ENCODE data around the gene PAMR1.

The PAMR1 gene

DNA sequence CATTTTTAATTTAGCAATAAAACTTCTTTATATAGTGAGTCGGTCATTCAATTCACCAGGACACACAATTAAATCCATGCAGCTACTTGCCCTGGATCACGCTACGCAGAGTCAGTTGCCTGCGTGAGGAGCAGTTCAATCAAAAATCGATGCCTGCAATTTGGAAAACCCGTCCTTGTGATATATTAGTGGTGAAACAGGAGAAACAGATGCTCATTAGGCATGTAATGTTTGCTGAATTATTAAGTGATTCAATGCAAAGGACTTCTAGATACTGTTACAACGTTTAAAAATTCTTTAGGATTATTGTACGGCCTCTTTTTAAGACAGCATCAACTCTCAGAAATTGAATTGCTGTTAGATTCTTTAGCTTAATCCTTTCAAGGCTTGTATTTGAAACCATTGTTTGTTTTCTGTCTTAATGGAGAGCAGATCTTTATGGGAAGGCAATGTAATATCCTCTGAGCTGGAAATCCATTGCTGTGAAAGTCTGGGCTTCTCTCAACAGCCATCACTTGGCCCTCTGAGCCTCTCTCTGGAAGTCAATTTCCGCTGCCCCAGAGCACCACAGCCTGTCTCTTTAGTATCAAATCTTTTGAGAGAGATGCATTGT is 20.1 kb upstream of the PAMR1 start:
- no peak for DNase-seq
- Histone ChIP-seq H3K27ac (ENCODE audit: insufficient read depth, low read length, poor library complexity, severe bottlenecking) (no peak overlapping the region), H3K4me1 (ENCODE audit: control insufficient read depth, insufficient read depth, low read length, poor library complexity, severe bottlenecking) (no peaks in the 10 kb centered on the region), H3K9me3 (ENCODE audit: control insufficient read depth, low read length) (no peaks in the 10 kb centered on the region), H3K36me3 (ENCODE audit: control insufficient read depth, insufficient read depth, low read length) (no peaks in the 10 kb centered on the region), H3K4me3 (ENCODE audit: insufficient read depth, low read depth, low read length, poor library complexity, severe bottlenecking) (no peak overlapping the region), H3K27me3 (replicated peaks; ENCODE audit: control insufficient read depth, insufficient read depth, low read length, poor library complexity, severe bottlenecking) (no peaks in the 10 kb centered on the region)

DNA sequence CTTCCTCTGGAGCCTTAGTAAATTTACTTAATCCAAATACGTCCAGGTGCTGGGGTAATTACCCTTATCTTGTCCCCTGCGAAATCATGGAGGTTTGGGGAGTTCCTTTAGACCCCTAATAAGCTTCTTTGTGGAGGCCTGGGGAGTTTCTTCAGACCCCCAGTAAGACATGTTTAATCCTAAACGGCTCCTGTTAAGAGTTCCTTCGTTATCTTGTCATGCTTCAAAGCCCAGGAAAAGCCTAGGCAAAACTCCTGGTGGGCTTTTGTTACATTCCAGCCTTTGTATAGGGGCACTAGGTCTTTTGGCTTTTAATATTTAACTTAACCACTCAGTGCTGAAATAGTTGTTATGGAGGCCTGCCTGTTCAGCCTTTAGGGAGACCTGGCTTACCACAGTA is 18.1 kb upstream of the PAMR1 start:
- Histone ChIP-seq H3K27ac (ENCODE audit: insufficient read depth, low read length, poor library complexity, severe bottlenecking) (no peak overlapping the region), H3K36me3 (ENCODE audit: control insufficient read depth, insufficient read depth, low read length) (no peaks in the 10 kb centered on the region), H3K4me3 (ENCODE audit: insufficient read depth, low read depth, low read length, poor library complexity, severe bottlenecking) (no peak overlapping the region), H3K9me3 (ENCODE audit: control insufficient read depth, low read length) (no peaks in the 10 kb centered on the region), H3K4me1 (ENCODE audit: control insufficient read depth, insufficient read depth, low read length, poor library complexity, severe bottlenecking) (no peaks in the 10 kb centered on the region), H3K27me3 (replicated peaks; ENCODE audit: control insufficient read depth, insufficient read depth, low read length, poor library complexity, severe bottlenecking) (no peaks in the 10 kb centered on the region)
- DNase-seq: no peak

DNA sequence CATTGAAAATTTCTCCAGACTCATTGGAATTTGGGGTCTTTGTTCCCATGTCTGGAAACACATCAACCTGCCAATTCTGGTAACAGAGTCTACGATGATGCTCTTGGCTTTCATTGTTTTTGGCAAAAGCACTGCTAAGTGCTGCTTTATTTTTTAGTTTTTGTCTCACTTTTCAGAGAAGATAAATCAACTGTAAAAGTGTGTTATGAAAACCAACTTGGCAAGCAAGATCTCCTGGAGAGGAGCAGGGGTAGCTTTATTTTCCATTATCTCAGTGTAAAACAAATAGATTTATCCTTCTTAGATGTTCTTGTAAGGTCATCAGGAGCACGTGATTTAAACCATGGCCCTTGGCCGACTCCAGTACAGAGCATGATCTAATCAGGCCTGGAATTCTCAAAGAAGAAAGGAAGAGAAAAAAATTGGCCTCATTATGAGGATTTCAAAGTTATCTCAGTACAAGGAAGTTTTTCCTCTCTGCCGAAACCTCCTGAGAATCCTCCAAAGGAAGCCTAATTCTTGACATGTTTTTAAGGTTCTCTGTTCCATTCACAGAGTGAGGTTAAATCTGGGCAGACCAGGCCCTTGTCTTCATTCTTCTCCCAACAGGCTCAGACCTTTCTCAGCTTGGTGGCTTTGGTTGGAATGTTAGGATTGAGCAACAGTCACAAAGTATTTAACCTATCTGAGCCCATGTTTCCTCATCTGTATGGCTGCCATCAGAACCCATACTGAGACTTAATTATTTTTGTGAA is 16.4 kb upstream of the PAMR1 start:
- H3K4me1 ChIP-seq (ENCODE audit: control insufficient read depth, insufficient read depth, low read length, poor library complexity, severe bottlenecking): no peaks in the 10 kb centered on the region
- H3K27ac ChIP-seq (ENCODE audit: insufficient read depth, low read length, poor library complexity, severe bottlenecking): no peak overlapping the region
- H3K36me3 ChIP-seq (ENCODE audit: control insufficient read depth, insufficient read depth, low read length): no peaks in the 10 kb centered on the region
- no peaks in the 10 kb centered on the region for H3K27me3 ChIP-seq (replicated peaks; ENCODE audit: control insufficient read depth, insufficient read depth, low read length, poor library complexity, severe bottlenecking)
- no peak for DNase-seq
- H3K9me3 ChIP-seq (ENCODE audit: control insufficient read depth, low read length): no peaks in the 10 kb centered on the region
- H3K4me3 ChIP-seq (ENCODE audit: insufficient read depth, low read depth, low read length, poor library complexity, severe bottlenecking): no peak overlapping the region

DNA sequence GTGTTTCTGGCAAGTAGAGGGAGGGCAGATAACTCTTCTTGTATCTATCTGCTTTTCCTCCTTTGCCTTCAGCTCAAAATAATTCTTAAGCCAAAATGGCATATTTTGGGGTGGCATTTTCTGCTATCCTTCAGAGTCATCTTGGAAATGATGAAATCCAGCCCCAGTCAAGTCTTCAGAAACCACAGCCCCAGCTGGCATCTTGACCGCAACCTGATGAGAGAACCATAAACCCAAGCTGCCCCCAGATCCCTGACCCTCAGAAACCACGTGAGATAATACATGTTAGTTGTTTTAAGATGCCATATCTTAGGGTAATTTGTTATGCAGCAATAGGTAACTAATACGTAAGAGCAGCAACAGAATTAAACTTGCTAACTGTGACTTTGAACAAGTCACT is 15.1 kb upstream of the PAMR1 start:
- Histone ChIP-seq H3K4me3 (ENCODE audit: insufficient read depth, low read depth, low read length, poor library complexity, severe bottlenecking) (no peak overlapping the region), H3K9me3 (ENCODE audit: control insufficient read depth, low read length) (no peaks in the 10 kb centered on the region), H3K27me3 (replicated peaks; ENCODE audit: control insufficient read depth, insufficient read depth, low read length, poor library complexity, severe bottlenecking) (no peaks in the 10 kb centered on the region), H3K36me3 (ENCODE audit: control insufficient read depth, insufficient read depth, low read length) (no peaks in the 10 kb centered on the region), H3K27ac (ENCODE audit: insufficient read depth, low read length, poor library complexity, severe bottlenecking) (no peak overlapping the region), H3K4me1 (ENCODE audit: control insufficient read depth, insufficient read depth, low read length, poor library complexity, severe bottlenecking) (no peaks in the 10 kb centered on the region)
- no peak for DNase-seq

GRCh38 chr11:35539781-35540281 is 14.4 kb upstream of the PAMR1 start:
- H3K36me3 ChIP-seq (ENCODE audit: control insufficient read depth, insufficient read depth, low read length): no peaks in the 10 kb centered on the region
- no peaks in the 10 kb centered on the region for H3K27me3 ChIP-seq (replicated peaks; ENCODE audit: control insufficient read depth, insufficient read depth, low read length, poor library complexity, severe bottlenecking)
- no peaks in the 10 kb centered on the region for H3K9me3 ChIP-seq (ENCODE audit: control insufficient read depth, low read length)
- no peak for DNase-seq
- H3K4me3 ChIP-seq (ENCODE audit: insufficient read depth, low read depth, low read length, poor library complexity, severe bottlenecking): no peak overlapping the region
- no peak overlapping the region for H3K27ac ChIP-seq (ENCODE audit: insufficient read depth, low read length, poor library complexity, severe bottlenecking)
- H3K4me1 ChIP-seq (ENCODE audit: control insufficient read depth, insufficient read depth, low read length, poor library complexity, severe bottlenecking): no peaks in the 10 kb centered on the region

GRCh38 chr11:35539256-35539655 is 13.8 kb upstream of the PAMR1 start:
- no peaks in the 10 kb centered on the region for H3K4me1 ChIP-seq (ENCODE audit: control insufficient read depth, insufficient read depth, low read length, poor library complexity, severe bottlenecking)

DNA sequence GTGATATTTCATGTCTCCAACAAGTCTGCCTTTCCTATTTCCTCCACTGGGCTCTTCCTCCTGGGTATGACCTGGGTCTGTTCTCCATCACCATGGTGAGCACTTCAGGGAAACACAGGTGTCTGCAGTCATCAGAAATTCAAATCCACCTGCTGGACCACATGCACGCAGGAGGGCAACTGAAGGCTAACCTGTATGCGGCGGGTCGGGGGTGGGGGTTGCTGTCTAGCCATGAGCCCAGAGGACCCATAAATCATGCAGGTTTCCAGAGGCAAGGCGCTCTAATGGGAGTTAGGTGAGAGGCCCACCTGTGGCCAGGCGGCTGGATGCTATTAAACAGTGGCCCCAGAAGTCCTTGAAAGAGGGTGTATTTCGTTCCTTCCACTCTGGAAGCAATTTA is 11.1 kb upstream of the PAMR1 start:
- no peaks in the 10 kb centered on the region for H3K36me3 ChIP-seq (ENCODE audit: control insufficient read depth, insufficient read depth, low read length)
- H3K4me1 ChIP-seq (ENCODE audit: control insufficient read depth, insufficient read depth, low read length, poor library complexity, severe bottlenecking): no peaks in the 10 kb centered on the region
- no peak overlapping the region for H3K4me3 ChIP-seq (ENCODE audit: insufficient read depth, low read depth, low read length, poor library complexity, severe bottlenecking)
- no peaks in the 10 kb centered on the region for H3K27me3 ChIP-seq (replicated peaks; ENCODE audit: control insufficient read depth, insufficient read depth, low read length, poor library complexity, severe bottlenecking)
- H3K27ac ChIP-seq (ENCODE audit: insufficient read depth, low read length, poor library complexity, severe bottlenecking): no peak overlapping the region
- DNase-seq: no peak
- no peaks in the 10 kb centered on the region for H3K9me3 ChIP-seq (ENCODE audit: control insufficient read depth, low read length)

More at GRCh38 chr11:35539256-35539655, 13.8 kb upstream of the PAMR1 start:
- no peaks in the 10 kb centered on the region for H3K9me3 ChIP-seq (ENCODE audit: control insufficient read depth, low read length)
- DNase-seq: no peak
- no peak overlapping the region for H3K27ac ChIP-seq (ENCODE audit: insufficient read depth, low read length, poor library complexity, severe bottlenecking)
- H3K27me3 ChIP-seq (replicated peaks; ENCODE audit: control insufficient read depth, insufficient read depth, low read length, poor library complexity, severe bottlenecking): no peaks in the 10 kb centered on the region
- no peak overlapping the region for H3K4me3 ChIP-seq (ENCODE audit: insufficient read depth, low read depth, low read length, poor library complexity, severe bottlenecking)
- no peaks in the 10 kb centered on the region for H3K36me3 ChIP-seq (ENCODE audit: control insufficient read depth, insufficient read depth, low read length)

- H3K9me3 ChIP-seq (ENCODE audit: control insufficient read depth, low read length): no peaks in the 10 kb centered on the region
- H3K27ac ChIP-seq (ENCODE audit: insufficient read depth, low read length, poor library complexity, severe bottlenecking): no peak overlapping the region
- H3K4me1 ChIP-seq (ENCODE audit: control insufficient read depth, insufficient read depth, low read length, poor library complexity, severe bottlenecking): no peaks in the 10 kb centered on the region
- no peak for DNase-seq
- no peak overlapping the region for H3K4me3 ChIP-seq (ENCODE audit: insufficient read depth, low read depth, low read length, poor library complexity, severe bottlenecking)
- peaks cover 10% of the 10 kb centered on the region for H3K27me3 ChIP-seq (replicated peaks; ENCODE audit: control insufficient read depth, insufficient read depth, low read length, poor library complexity, severe bottlenecking)
- no peaks in the 10 kb centered on the region for H3K36me3 ChIP-seq (ENCODE audit: control insufficient read depth, insufficient read depth, low read length)
Observed at GRCh38 chr11:35531246-35531645, 5.8 kb upstream of the PAMR1 start.

DNA sequence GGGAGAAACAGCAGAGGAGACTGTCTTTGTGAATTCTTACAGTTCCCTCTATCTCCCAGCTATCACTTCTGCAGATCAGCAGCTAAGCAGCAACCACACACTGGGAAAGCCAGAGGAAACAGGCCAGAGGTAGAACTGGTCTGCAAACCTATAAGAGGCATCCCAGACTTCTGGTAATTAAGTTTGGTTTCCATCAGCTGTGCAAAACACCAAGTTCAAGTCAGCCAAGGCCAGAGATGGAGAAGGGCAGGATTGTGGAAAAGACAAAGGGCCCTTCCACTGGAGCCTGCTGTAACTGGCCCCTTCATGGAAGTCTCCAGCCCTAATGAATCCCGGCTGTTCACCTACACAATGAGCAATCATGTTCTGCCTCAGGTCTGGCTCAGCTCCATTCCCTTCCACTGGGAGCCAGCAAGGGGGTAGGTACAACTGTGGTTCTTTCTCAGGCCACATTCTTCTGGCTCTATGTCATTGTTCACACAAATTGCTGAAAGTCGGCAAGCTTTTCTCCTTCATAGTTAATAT is 4.6 kb upstream of the PAMR1 start:
- no peak overlapping the region for H3K27ac ChIP-seq (ENCODE audit: insufficient read depth, low read length, poor library complexity, severe bottlenecking)

GRCh38 chr11:35526370-35526792 is 965 bp upstream of the PAMR1 start:
- no peak for DNase-seq
- Histone ChIP-seq H3K4me1 (ENCODE audit: control insufficient read depth, insufficient read depth, low read length, poor library complexity, severe bottlenecking) (peaks cover 5% of the 10 kb centered on the region), H3K36me3 (ENCODE audit: control insufficient read depth, insufficient read depth, low read length) (no peaks in the 10 kb centered on the region), H3K27me3 (replicated peaks; ENCODE audit: control insufficient read depth, insufficient read depth, low read length, poor library complexity, severe bottlenecking) (peaks cover 17% of the 10 kb centered on the region), H3K9me3 (ENCODE audit: control insufficient read depth, low read length) (no peaks in the 10 kb centered on the region), H3K27ac (ENCODE audit: insufficient read depth, low read length, poor library complexity, severe bottlenecking) (no peak overlapping the region), H3K4me3 (ENCODE audit: insufficient read depth, low read depth, low read length, poor library complexity, severe bottlenecking) (no peak overlapping the region)

More for the DNA sequence above, 4.6 kb upstream of the PAMR1 start:
- H3K4me3 ChIP-seq (ENCODE audit: insufficient read depth, low read depth, low read length, poor library complexity, severe bottlenecking): no peak overlapping the region
- no peak for DNase-seq
- no peaks in the 10 kb centered on the region for H3K9me3 ChIP-seq (ENCODE audit: control insufficient read depth, low read length)
- H3K4me1 ChIP-seq (ENCODE audit: control insufficient read depth, insufficient read depth, low read length, poor library complexity, severe bottlenecking): peaks cover 5% of the 10 kb centered on the region
- no peaks in the 10 kb centered on the region for H3K36me3 ChIP-seq (ENCODE audit: control insufficient read depth, insufficient read depth, low read length)
- peaks cover 10% of the 10 kb centered on the region for H3K27me3 ChIP-seq (replicated peaks; ENCODE audit: control insufficient read depth, insufficient read depth, low read length, poor library complexity, severe bottlenecking)
